SU-DHL-6 (cell line): ENCODE results near the gene FBXL13.
"Not testable (repeated sequence)": the region's sequence is repeated elsewhere in the genome, so short reads cannot be mapped to it uniquely, and the experiment has no call there.

Source experiments
- EZH2phosphoT487 ChIP-seq: fragments of 200-600 bp; sonication (generic), shearing (Covaris generic); conservative IDR thresholded peaks from 2 replicates; pipeline ENCODE4 v1.6.1; 2018; ENCODE audit warnings: mild to moderate bottlenecking, antibody characterized with exemption, low read length, moderate library complexity, mixed read lengths
- TF ChIP-seq, protein P1 (sequence below): fragments of 200-600 bp; sonication (generic); IDR thresholded peaks from one replicate; pipeline ENCODE4 v1.5.1; 2017; ENCODE audit warnings: antibody characterized with exemption, mild to moderate bottlenecking, low read length, moderate library complexity; ENCODE audit not compliant: insufficient read depth, poor library complexity, severe bottlenecking

DNA sequence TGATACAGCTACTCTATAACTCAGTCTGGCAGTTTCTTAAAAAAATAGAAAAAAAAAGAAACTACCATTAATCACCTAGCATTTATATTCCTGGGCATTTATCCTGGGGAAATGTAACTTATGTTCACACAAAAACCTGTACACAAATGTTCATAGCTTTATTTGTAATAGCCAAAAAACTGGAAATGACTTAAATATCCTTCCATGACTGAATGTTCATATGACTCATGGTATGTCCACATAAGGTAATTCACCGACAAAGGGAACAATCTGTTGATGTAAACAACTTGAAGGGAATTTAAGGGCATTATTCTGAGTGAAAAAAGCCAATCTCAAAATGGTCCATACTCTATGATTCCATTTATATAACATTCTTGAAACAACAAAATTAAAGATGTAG, 280.0 kb downstream of the FBXL13 start:
- TF ChIP-seq, protein P1, sequence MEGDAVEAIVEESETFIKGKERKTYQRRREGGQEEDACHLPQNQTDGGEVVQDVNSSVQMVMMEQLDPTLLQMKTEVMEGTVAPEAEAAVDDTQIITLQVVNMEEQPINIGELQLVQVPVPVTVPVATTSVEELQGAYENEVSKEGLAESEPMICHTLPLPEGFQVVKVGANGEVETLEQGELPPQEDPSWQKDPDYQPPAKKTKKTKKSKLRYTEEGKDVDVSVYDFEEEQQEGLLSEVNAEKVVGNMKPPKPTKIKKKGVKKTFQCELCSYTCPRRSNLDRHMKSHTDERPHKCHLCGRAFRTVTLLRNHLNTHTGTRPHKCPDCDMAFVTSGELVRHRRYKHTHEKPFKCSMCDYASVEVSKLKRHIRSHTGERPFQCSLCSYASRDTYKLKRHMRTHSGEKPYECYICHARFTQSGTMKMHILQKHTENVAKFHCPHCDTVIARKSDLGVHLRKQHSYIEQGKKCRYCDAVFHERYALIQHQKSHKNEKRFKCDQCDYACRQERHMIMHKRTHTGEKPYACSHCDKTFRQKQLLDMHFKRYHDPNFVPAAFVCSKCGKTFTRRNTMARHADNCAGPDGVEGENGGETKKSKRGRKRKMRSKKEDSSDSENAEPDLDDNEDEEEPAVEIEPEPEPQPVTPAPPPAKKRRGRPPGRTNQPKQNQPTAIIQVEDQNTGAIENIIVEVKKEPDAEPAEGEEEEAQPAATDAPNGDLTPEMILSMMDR, result not testable (repeated sequence)
- TF ChIP-seq EZH2phosphoT487, result not testable (repeated sequence)
